Smooth muscle cell (in vitro differentiated cells): ENCODE results near the gene GPATCH1. TPM values are rescaled to one million over a fixed set of nuclear protein-coding genes. Genes with fewer than 3 reads are reported as not detected.

Source experiments
- DNase-seq: peaks from one replicate; lab custom pipeline; 2025; ENCODE audit not compliant: unreplicated experiment; lab: John Stamatoyannopoulos, UW
- H2AFZ ChIP-seq: fragments of 200-600 bp; sonication (generic); 2 replicates; pipeline ENCODE4 v1.6.0; 2016; ENCODE audit warnings: antibody characterized with exemption, low read depth, mild to moderate bottlenecking
- H3F3A ChIP-seq: fragments of 200-600 bp; sonication (generic); 2 replicates; pipeline ENCODE4 v1.6.0; 2017; ENCODE audit warnings: antibody characterized with exemption, low read depth
- H3K27ac ChIP-seq: fragments of 200-600 bp; sonication (generic); 2 replicates; pipeline ENCODE4 v1.5.1; 2016; ENCODE audit warnings: low read depth, mild to moderate bottlenecking
- H3K27me3 ChIP-seq: fragments of 200-600 bp; sonication (generic); 2 replicates; pipeline ENCODE4 v1.6.1; 2016; ENCODE audit warnings: low read depth, mild to moderate bottlenecking
- H3K36me3 ChIP-seq: fragments of 200-600 bp; sonication (generic); 2 replicates; pipeline ENCODE4 v1.5.1; 2016; ENCODE audit warnings: low read depth
- H3K4me1 ChIP-seq: fragments of 200-600 bp; sonication (generic); 2 replicates; pipeline ENCODE4 v1.5.1; 2016; ENCODE audit warnings: low read depth
- H3K4me2 ChIP-seq: fragments of 200-600 bp; sonication (generic); 2 replicates; pipeline ENCODE4 v1.6.0; 2016; ENCODE audit warnings: mild to moderate bottlenecking
- H3K4me3 ChIP-seq: fragments of 200-600 bp; sonication (generic); 2 replicates; pipeline ENCODE4 v1.5.1; 2016; ENCODE audit warnings: mild to moderate bottlenecking
- H3K79me2 ChIP-seq: fragments of 200-600 bp; sonication (generic); 2 replicates; pipeline ENCODE4 v1.6.0; 2016; ENCODE audit warnings: low read depth, mild to moderate bottlenecking
- H3K9ac ChIP-seq: fragments of 200-600 bp; sonication (generic); 2 replicates; pipeline ENCODE4 v1.6.0; 2016; ENCODE audit warnings: low read depth
- H3K9me3 ChIP-seq: fragments of 200-600 bp; sonication (generic); replicated peaks from 2 replicates; pipeline ENCODE4 v1.5.1; 2016; ENCODE audit warnings: low read depth
- H4K20me1 ChIP-seq: fragments of 200-600 bp; sonication (generic); 2 replicates; pipeline ENCODE4 v1.6.0; 2016; ENCODE audit warnings: low read depth
- WGBS: methylation state at CpG from one replicate; pipeline ENCODE4 v1.1.7; 2016; ENCODE audit warnings: low lambda C conversion rate; 5-methylcytosine and 5-hydroxymethylcytosine counted together
- polyA plus RNA-seq: library from polyadenylated mRNA; unstranded; fragments of >200 nt; fragmentation: Nextera tagmentation; extraction: Ambion mirVana; gene quantifications from 2 replicates; pipeline ENCODE4 v1.2.1, GENCODE V29; 2016
- total RNA-seq: library from RNA; depleted of rRNA; stranded (reverse); fragments of >200 nt; gene quantifications from 2 replicates; pipeline ENCODE4 v1.2.3, GENCODE V29; 2014
- TF ChIP-seq, protein P1 (sequence below): fragments of 200-600 bp; sonication (generic); IDR thresholded peaks from 2 replicates; pipeline ENCODE4 v1.5.1; 2017; ENCODE audit warnings: borderline replicate concordance, mild to moderate bottlenecking, antibody characterized with exemption; ENCODE audit not compliant: insufficient read depth, poor library complexity, severe bottlenecking

GPATCH1 gene
- total and polyA plus RNA-seq, 2 experiments from 2014 or later = 2.8 to 4.3 TPM

DNA sequence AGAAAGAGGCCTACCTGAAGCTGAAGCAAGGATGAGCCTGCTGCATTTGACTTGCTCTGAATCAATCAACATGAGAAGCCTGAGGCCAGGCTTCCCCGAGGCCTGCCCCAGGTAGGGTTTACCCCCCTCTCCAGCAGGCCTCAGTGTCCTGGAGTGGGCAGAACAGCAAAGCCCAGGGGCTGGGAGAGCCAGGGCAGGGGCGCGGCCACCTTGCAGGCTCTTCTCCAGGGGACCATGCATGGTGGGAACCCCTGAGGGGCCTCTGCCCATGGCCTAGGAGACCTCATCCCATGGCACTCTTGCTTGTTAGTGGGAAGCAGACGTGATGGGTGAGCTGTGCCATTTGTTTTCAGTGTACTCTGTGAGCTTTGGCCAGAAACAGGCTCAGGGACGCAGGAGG, 93.2 kb downstream of the GPATCH1 start:
- Histone ChIP-seq H3K4me3 (no peak overlapping the region), H4K20me1 (peaks cover 4% of the 10 kb centered on the region), H2AFZ (no peak overlapping the region), H3K4me2 (no peak overlapping the region), H3K4me1 (peaks cover 17% of the 10 kb centered on the region), H3K9me3 (no peaks in the 10 kb centered on the region), H3F3A (peaks cover 15% of the 10 kb centered on the region), H3K27ac (no peak overlapping the region), H3K36me3 (no peaks in the 10 kb centered on the region), H3K79me2 (peaks cover 13% of the 10 kb centered on the region), H3K27me3 (no peaks in the 10 kb centered on the region), H3K9ac (no peak overlapping the region)
- DNase-seq = no peak
- TF ChIP-seq, protein P1, sequence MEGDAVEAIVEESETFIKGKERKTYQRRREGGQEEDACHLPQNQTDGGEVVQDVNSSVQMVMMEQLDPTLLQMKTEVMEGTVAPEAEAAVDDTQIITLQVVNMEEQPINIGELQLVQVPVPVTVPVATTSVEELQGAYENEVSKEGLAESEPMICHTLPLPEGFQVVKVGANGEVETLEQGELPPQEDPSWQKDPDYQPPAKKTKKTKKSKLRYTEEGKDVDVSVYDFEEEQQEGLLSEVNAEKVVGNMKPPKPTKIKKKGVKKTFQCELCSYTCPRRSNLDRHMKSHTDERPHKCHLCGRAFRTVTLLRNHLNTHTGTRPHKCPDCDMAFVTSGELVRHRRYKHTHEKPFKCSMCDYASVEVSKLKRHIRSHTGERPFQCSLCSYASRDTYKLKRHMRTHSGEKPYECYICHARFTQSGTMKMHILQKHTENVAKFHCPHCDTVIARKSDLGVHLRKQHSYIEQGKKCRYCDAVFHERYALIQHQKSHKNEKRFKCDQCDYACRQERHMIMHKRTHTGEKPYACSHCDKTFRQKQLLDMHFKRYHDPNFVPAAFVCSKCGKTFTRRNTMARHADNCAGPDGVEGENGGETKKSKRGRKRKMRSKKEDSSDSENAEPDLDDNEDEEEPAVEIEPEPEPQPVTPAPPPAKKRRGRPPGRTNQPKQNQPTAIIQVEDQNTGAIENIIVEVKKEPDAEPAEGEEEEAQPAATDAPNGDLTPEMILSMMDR = no peak
- WGBS = 76% methylated on average over 5 of the region's 5 CpGs

DNA sequence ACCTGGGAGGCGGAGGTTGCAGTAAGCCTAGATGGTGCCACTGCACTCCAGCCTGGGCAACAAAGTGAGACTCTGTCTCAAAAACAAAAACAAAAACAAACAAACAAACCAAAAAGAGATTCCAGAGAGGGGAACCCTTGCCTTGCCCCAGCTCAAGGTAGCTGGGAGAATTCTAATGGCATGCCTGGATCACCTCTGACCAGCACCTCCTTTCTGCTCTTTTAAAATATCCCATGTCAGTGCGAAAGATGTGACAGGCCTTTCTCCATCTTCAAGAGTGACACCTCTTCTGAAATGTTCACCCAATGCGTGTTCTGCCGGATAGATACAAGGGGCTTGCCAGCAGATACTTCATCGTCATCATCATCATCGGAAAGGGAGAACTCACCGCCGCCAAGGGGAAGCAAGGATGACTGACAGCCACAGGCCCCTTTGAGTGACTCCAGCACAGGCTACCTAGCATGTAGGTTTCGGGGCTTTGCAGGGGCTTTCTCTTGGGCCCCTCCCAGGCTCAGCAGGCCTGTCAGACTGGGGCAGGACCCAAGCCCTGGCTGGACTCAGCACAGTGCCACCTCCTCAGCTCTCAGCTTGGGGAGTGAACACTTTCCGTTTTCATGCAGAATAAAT, 94.3 kb downstream of the GPATCH1 start:
- H4K20me1 ChIP-seq = peaks cover 4% of the 10 kb centered on the region
- peaks cover 17% of the 10 kb centered on the region for H3K4me1 ChIP-seq
- no peaks in the 10 kb centered on the region for H3K36me3 ChIP-seq
- DNase-seq = no peak
- TF ChIP-seq, protein P1 = no peak
- peak overlapping the region; percentile 90 for H3K4me2 ChIP-seq
- H3K27ac ChIP-seq = peak overlapping the region; percentile 84
- H3K27me3 ChIP-seq = no peaks in the 10 kb centered on the region
- no peaks in the 10 kb centered on the region for H3K9me3 ChIP-seq
- peak overlapping the region; percentile 73 for H3K4me3 ChIP-seq
- H3K79me2 ChIP-seq = peaks cover 13% of the 10 kb centered on the region
- WGBS = 97% methylated on average over 10 of the region's 10 CpGs
- peaks cover 15% of the 10 kb centered on the region for H3F3A ChIP-seq
- no peak overlapping the region for H3K9ac ChIP-seq
- H2AFZ ChIP-seq = no peak overlapping the region

DNA sequence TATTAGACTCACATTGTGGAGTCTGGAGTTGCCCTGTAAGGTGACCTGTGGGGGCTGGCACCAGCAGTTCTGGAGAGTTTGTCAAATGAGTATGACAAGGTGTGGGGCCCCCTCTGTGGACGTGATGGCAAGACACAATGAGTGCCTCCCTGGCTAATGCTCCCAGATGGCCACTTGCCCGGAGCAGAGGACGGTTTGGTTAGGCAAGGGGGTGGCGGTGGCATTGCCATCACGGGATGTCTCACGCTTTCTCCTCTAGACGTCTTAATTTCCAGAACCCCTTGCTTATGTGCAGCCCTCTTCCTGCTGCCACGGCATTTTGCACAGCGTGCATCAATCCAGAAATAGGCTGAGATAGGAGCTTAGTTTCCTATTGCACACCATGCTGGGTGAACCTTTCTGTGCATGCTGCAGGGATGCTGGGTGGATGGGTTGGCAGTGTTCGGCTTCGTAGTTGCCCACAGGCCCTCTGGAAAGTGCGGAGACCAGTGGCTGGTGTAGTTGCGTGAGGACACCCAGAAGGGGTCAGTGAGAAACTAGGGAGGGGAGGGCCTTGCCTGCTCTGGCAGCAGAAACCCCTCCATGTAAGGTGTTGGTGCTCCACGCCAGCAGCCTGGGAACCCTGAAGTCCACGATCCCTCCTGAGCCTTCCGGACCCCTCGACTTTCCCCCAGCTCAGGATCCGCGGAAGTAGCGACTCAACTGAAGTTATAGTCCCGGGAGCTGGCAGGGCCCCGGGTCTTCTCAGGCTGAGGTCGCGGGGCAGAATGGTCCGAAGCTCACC, 95.1 kb downstream of the GPATCH1 start:
- Histone ChIP-seq H3K4me2 (peak overlapping the region; percentile 90), H3F3A (peaks cover 15% of the 10 kb centered on the region), H3K79me2 (peaks cover 13% of the 10 kb centered on the region), H3K9me3 (no peaks in the 10 kb centered on the region), H2AFZ (peak overlapping the region; percentile 53), H4K20me1 (peaks cover 4% of the 10 kb centered on the region), H3K4me3 (peak overlapping the region; percentile 73), H3K4me1 (peaks cover 17% of the 10 kb centered on the region), H3K27ac (peak overlapping the region; percentile 84), H3K36me3 (no peaks in the 10 kb centered on the region), H3K9ac (peak overlapping the region; percentile 82), H3K27me3 (no peaks in the 10 kb centered on the region)
- DNase-seq = no peak
- TF ChIP-seq, protein P1 = no peak
- WGBS = 26% methylated on average over 23 of the region's 25 CpGs
